HepG2 (cell line): ENCODE data around the gene NLRP11. TPM values are rescaled to one million over a fixed set of nuclear protein-coding genes. Genes with fewer than 3 reads are reported as not detected.

Experiments used
- ADNP ChIP-seq: sonication (generic); formaldehyde crosslinking; IDR thresholded peaks from 2 replicates; pipeline ENCODE4 v1.4.0; 2020; ENCODE audit warnings: missing genetic modification reagents
- BHLHE40 ChIP-seq: IDR thresholded peaks from 2 replicates; pipeline ENCODE4 v1.6.1; 2011; ENCODE audit warnings: low read length, improper control_type of control experiment
- CEBPG ChIP-seq: IDR thresholded peaks from 2 replicates; pipeline ENCODE4 v1.6.1; 2016
- CTCF ChIP-seq: sonication (generic); formaldehyde crosslinking; IDR thresholded peaks from 2 replicates; pipeline ENCODE4 v1.5.0; 2020; ENCODE audit warnings: mild to moderate bottlenecking, missing genetic modification reagents, moderate library complexity
- ERF ChIP-seq: IDR thresholded peaks from 2 replicates; pipeline ENCODE4 v1.6.1; 2018; ENCODE audit warnings: missing biosample characterization, missing genetic modification reagents
- ETS1 ChIP-seq: sonication (generic); formaldehyde crosslinking; IDR thresholded peaks from 2 replicates; pipeline ENCODE4 v1.4.0; 2020; ENCODE audit warnings: missing genetic modification reagents
- MIER2 ChIP-seq: IDR thresholded peaks from 2 replicates; pipeline ENCODE4 v1.6.1; 2016; ENCODE audit warnings: missing biosample characterization, missing genetic modification reagents
- MIXL1 ChIP-seq: IDR thresholded peaks from 2 replicates; pipeline ENCODE4 v1.6.1; 2016
- MTF2 ChIP-seq: sonication (generic); formaldehyde crosslinking; IDR thresholded peaks from 2 replicates; pipeline ENCODE4 v1.5.0; 2020; ENCODE audit warnings: missing genetic modification reagents, borderline replicate concordance
- MXI1 ChIP-seq: IDR thresholded peaks from 3 replicates; pipeline ENCODE4 v1.6.1; 2012; ENCODE audit warnings: low read depth, low read length, inconsistent platforms, borderline replicate concordance
- NCOA5 ChIP-seq: sonication (generic); formaldehyde crosslinking; IDR thresholded peaks from 2 replicates; pipeline ENCODE4 v1.4.0; 2020; ENCODE audit warnings: missing genetic modification reagents
- POGZ ChIP-seq: sonication (generic); formaldehyde crosslinking; IDR thresholded peaks from 2 replicates; pipeline ENCODE4 v1.4.0; 2020; ENCODE audit warnings: mild to moderate bottlenecking, missing genetic modification reagents
- SALL1 ChIP-seq: sonication (generic); formaldehyde crosslinking; IDR thresholded peaks from 2 replicates; pipeline ENCODE4 v1.8.0; 2022; ENCODE audit warnings: mild to moderate bottlenecking, missing genetic modification reagents
- SAP130 ChIP-seq: IDR thresholded peaks from 2 replicates; pipeline ENCODE4 v1.6.1; 2016; ENCODE audit warnings: low read depth
- SMAD9 ChIP-seq: sonication (generic); formaldehyde crosslinking; IDR thresholded peaks from 2 replicates; pipeline ENCODE4 v1.5.1; 2020; ENCODE audit warnings: mild to moderate bottlenecking, missing genetic modification reagents
- SMC3 ChIP-seq: IDR thresholded peaks from 2 replicates; pipeline ENCODE4 v1.6.1; 2011; ENCODE audit warnings: low read length, improper control_type of control experiment
- STAG1 ChIP-seq: sonication (generic); formaldehyde crosslinking; IDR thresholded peaks from 2 replicates; pipeline ENCODE4 v1.4.0; 2020; ENCODE audit warnings: missing genetic modification reagents
- TAF1 ChIP-seq: sonication (generic); formaldehyde crosslinking; IDR thresholded peaks from 2 replicates; pipeline ENCODE4 v1.4.0; 2020; ENCODE audit warnings: missing genetic modification reagents
- TERF1 ChIP-seq: sonication (generic); formaldehyde crosslinking; IDR thresholded peaks from 2 replicates; pipeline ENCODE4 v1.8.0; 2022; ENCODE audit warnings: mild to moderate bottlenecking, missing genetic modification reagents, moderate library complexity
- TFE3 ChIP-seq: IDR thresholded peaks from 2 replicates; pipeline ENCODE4 v1.6.1; 2016
- ZBTB4 ChIP-seq: sonication (generic); formaldehyde crosslinking; IDR thresholded peaks from 2 replicates; pipeline ENCODE4 v1.4.0; 2020; ENCODE audit warnings: missing genetic modification reagents, mild to moderate bottlenecking, borderline replicate concordance
- ZMYM4 ChIP-seq: sonication (generic); formaldehyde crosslinking; IDR thresholded peaks from 2 replicates; pipeline ENCODE4 v1.8.1; 2023; ENCODE audit warnings: mild to moderate bottlenecking, missing genetic modification reagents
- ZNF644 ChIP-seq: IDR thresholded peaks from 2 replicates; pipeline ENCODE4 v1.6.1; 2016; ENCODE audit warnings: low read depth
- ZNF777 ChIP-seq: sonication (generic); formaldehyde crosslinking; IDR thresholded peaks from 2 replicates; pipeline ENCODE4 v1.4.0; 2020; ENCODE audit warnings: missing genetic modification reagents
- polyA plus RNA-seq, 8 experiments: library from polyadenylated mRNA; depleted of rRNA in 3 of 8; stranded (reverse) in 7 of 8; unstranded in 1 of 8; fragments of >200 nt; fragmentation: Illumina TruSeq in 4 of 8; extraction: Trizol in 4 of 8; gene quantifications; 2 replicates each; pipeline versions ENCODE4 v1.2.1 to v1.2.3, GENCODE V29; 2011 to 2016; ENCODE audit warnings: low read depth in 4 of 8, missing spikeins in 1 of 8, mixed read lengths in 1 of 8; ENCODE audit not compliant: insufficient read depth in 1 of 8
- total RNA-seq, 5 experiments: library from RNA; depleted of rRNA; stranded (reverse); fragments of >200 nt; fragmentation: Illumina TruSeq; extraction: Trizol; gene quantifications; 2 replicates each; pipeline ENCODE4 v1.2.3, GENCODE V29; 2016; ENCODE audit warnings: low read depth in 1 of 5

The NLRP11 gene
- total and polyA plus RNA-seq, 2 of the 13 experiments (the other 11 are each of a cell fraction or from before 2014, with no cell fraction given), result 0.02 TPM; not detected in 1

- 0 out of 2 replicates have a peak, but pooled peaks have one; percentile 32 for TF ChIP-seq TFE3 (CRISPR knock-in tag)
- TF ChIP-seq NCOA5, result no peak
- no peak for TF ChIP-seq ADNP (CRISPR knock-in tag)
- 0 out of 2 replicates have a peak, but pooled peaks have one; percentile 28 for TF ChIP-seq SALL1 (CRISPR knock-in tag)
- 0 out of 2 replicates have a peak, but pooled peaks have one; percentile 33 for TF ChIP-seq ERF (CRISPR knock-in tag)
- TF ChIP-seq CTCF (CRISPR knock-in tag), result peak; percentile 69
- TF ChIP-seq ETS1 (CRISPR knock-in tag), result no peak
- no peak for TF ChIP-seq SMAD9 (CRISPR knock-in tag)
- no peak for TF ChIP-seq MIXL1
- 0 out of 2 replicates have a peak, but pooled peaks have one; percentile 29 for TF ChIP-seq BHLHE40
- TF ChIP-seq TAF1 (CRISPR knock-in tag), result no peak
- TF ChIP-seq ZBTB4 (CRISPR knock-in tag), result no peak
- TF ChIP-seq ZNF644 (CRISPR knock-in tag), result peak; percentile 65; the same call in 1 of the 2 replicates
- TF ChIP-seq MIER2, result no peak
- TF ChIP-seq ZNF777 (CRISPR knock-in tag), result peak; percentile 30; the same call in 1 of the 2 replicates
- TF ChIP-seq MXI1, result 0 out of 3 replicates have a peak, but pooled peaks have one; percentile 19
- TF ChIP-seq CEBPG (CRISPR knock-in tag), result no peak
- TF ChIP-seq SAP130 (CRISPR knock-in tag), result no peak
- peak; percentile 61 for TF ChIP-seq STAG1 (CRISPR knock-in tag)
- no peak for TF ChIP-seq TERF1 (CRISPR knock-in tag)
- TF ChIP-seq MTF2 (CRISPR knock-in tag), result no peak
- TF ChIP-seq SMC3, result peak; percentile 63
- TF ChIP-seq ZMYM4, result 0 out of 2 replicates have a peak, but pooled peaks have one; percentile 58
- peak; percentile 54; the same call in 1 of the 2 replicates for TF ChIP-seq POGZ
Measured at GRCh38 chr19:55809381-55810058, 22.3 kb downstream of the NLRP11 start (continued).
